Endothelial cell of umbilical vein (primary cell): ENCODE results near the gene ZHX3. TPM values are rescaled to one million over a fixed set of nuclear protein-coding genes. Genes with fewer than 3 reads are reported as not detected.

Source experiments
- BruUV-seq: library from RNA; stranded (reverse); fragments of 400-500 nt; replicated peaks from 2 replicates; lab custom pipeline; 2021; lab: Mats Ljungman, UMichigan
- CTCF ChIA-PET: fragments of 300-600, 350-600 bp; sonication (Branson Sonifier 250); formaldehyde crosslinking; loops from one replicate; lab custom pipeline; 2021; ENCODE audit warnings: antibody characterized with exemption, inconsistent platforms; lab: Charles Lee
- POLR2A ChIA-PET: fragments of 300-600, 350-600 bp; sonication (Branson Sonifier 250); formaldehyde crosslinking; loops from one replicate; lab custom pipeline; 2021; ENCODE audit warnings: antibody characterized with exemption, inconsistent platforms; lab: Charles Lee
- DNase-seq: peaks from one replicate; pipeline ENCODE4 v3.0.0-alpha.2; 2011; ENCODE audit warnings: low read depth, low spot score
- FAIRE-seq: peaks from 2 replicates; lab custom pipeline; 2011; peaks lifted over from hg19 to GRCh38; lab: Jason Lieb, UNC
- H2AFZ ChIP-seq: 2 replicates; pipeline ENCODE4 v1.6.0; 2012; ENCODE audit warnings: low read depth, low read length, control low read depth, inconsistent platforms
- H3K27ac ChIP-seq: 2 replicates; pipeline ENCODE4 v1.5.1; 2011; ENCODE audit warnings: low read depth, mild to moderate bottlenecking, control low read depth, low read length, moderate library complexity; ENCODE audit not compliant: insufficient read depth
- H3K27me3 ChIP-seq, 2 experiments: 2 replicates each; pipeline versions ENCODE4 v1.6.0 to v1.6.1; 2011; ENCODE audit warnings: low read length in 2 of 2, mixed read lengths in 1 of 2; ENCODE audit not compliant: control insufficient read depth in 2 of 2, insufficient read depth in 2 of 2
- H3K36me3 ChIP-seq, 2 experiments: 2 replicates in 1 of 2; 3 replicates in 1 of 2; pipeline ENCODE4 v1.5.1; 2011; ENCODE audit warnings: low read length in 2 of 2, mild to moderate bottlenecking in 1 of 2, moderate library complexity in 1 of 2; ENCODE audit not compliant: control insufficient read depth in 2 of 2, insufficient read depth in 2 of 2; ENCODE audit errors: extremely low read depth in 1 of 2
- H3K4me1 ChIP-seq: 3 replicates; pipeline ENCODE4 v1.5.1; 2011; ENCODE audit warnings: mild to moderate bottlenecking, low read length; ENCODE audit not compliant: control insufficient read depth, insufficient read depth; ENCODE audit errors: extremely low read depth
- H3K4me2 ChIP-seq: 2 replicates; pipeline ENCODE4 v1.6.1; 2011; ENCODE audit warnings: low read length, control low read depth, mixed read lengths; ENCODE audit not compliant: insufficient read depth
- H3K4me3 ChIP-seq, 3 experiments: fragments of 200-600 bp in 1 of 3; sonication (generic), shearing (Covaris generic) in 1 of 3; replicated peaks in 1 of 3; 2 replicates each; pipeline ENCODE4 v1.5.1; 2011 to 2016; ENCODE audit warnings: control low read depth in 3 of 3, low read length in 3 of 3, mild to moderate bottlenecking in 2 of 3, inconsistent platforms in 1 of 3, low read depth in 1 of 3, moderate library complexity in 1 of 3; ENCODE audit not compliant: insufficient read depth in 1 of 3
- H3K79me2 ChIP-seq: 2 replicates; pipeline ENCODE4 v1.6.0; 2012; ENCODE audit warnings: low read length, inconsistent platforms; ENCODE audit not compliant: control insufficient read depth, insufficient read depth
- H3K9ac ChIP-seq: replicated peaks from 2 replicates; pipeline ENCODE3; 2011; ENCODE audit warnings: low read length, control low read depth; ENCODE audit not compliant: insufficient read depth; ENCODE audit errors: extremely low read depth
- H3K9me1 ChIP-seq: replicated peaks from 3 replicates; pipeline ENCODE4 v1.6.0; 2011; ENCODE audit warnings: mild to moderate bottlenecking, low read length; ENCODE audit not compliant: control insufficient read depth, insufficient read depth; ENCODE audit errors: extremely low read depth
- H3K9me3 ChIP-seq: replicated peaks from 2 replicates; pipeline ENCODE4 v1.5.1; 2012; ENCODE audit warnings: low read length, inconsistent platforms; ENCODE audit not compliant: control insufficient read depth, insufficient read depth
- H4K20me1 ChIP-seq: replicated peaks from 2 replicates; pipeline ENCODE3; 2011; ENCODE audit warnings: mild to moderate bottlenecking, low read length; ENCODE audit not compliant: control insufficient read depth, insufficient read depth; ENCODE audit errors: extremely low read depth
- CTCF ChIP-seq, 2 donors: IDR thresholded peaks; 1 replicate in 1 of 2; 2 replicates in 1 of 2; pipeline ENCODE4 v1.5.1; 2011; ENCODE audit warnings: low read length in 2 of 2, mild to moderate bottlenecking in 2 of 2, moderate library complexity in 2 of 2, control low read depth in 1 of 2, inconsistent platforms in 1 of 2, low read depth in 1 of 2; ENCODE audit not compliant: insufficient read depth in 1 of 2; ENCODE audit errors: extremely low read depth in 1 of 2
- EZH2 ChIP-seq: IDR thresholded peaks from 2 replicates; pipeline ENCODE4 v1.6.1; 2012; ENCODE audit warnings: borderline replicate concordance, low read depth, mild to moderate bottlenecking, moderate library complexity, low read length, inconsistent platforms; ENCODE audit not compliant: severe bottlenecking
- FOS ChIP-seq: IDR thresholded peaks from 2 replicates; pipeline ENCODE4 v1.6.1; 2011; ENCODE audit warnings: mild to moderate bottlenecking, low read length, moderate library complexity, borderline replicate concordance; ENCODE audit not compliant: insufficient read depth
- GATA2 ChIP-seq: IDR thresholded peaks from 2 replicates; pipeline ENCODE4 v1.7.0; 2011; ENCODE audit warnings: low read depth, mild to moderate bottlenecking, moderate library complexity, mixed read lengths, low read length; ENCODE audit not compliant: insufficient read length, insufficient read depth
- JUN ChIP-seq: IDR thresholded peaks from 2 replicates; pipeline ENCODE4 v1.6.1; 2011; ENCODE audit warnings: borderline replicate concordance, low read depth; ENCODE audit not compliant: insufficient read length, insufficient read depth
- MAX ChIP-seq: IDR thresholded peaks from 2 replicates; pipeline ENCODE4 v1.6.1; 2011; ENCODE audit not compliant: insufficient read depth, insufficient read length
- MYC ChIP-seq: IDR thresholded peaks from one replicate; pipeline ENCODE4 v1.6.1; 2011; ENCODE audit warnings: mild to moderate bottlenecking, low read depth, low read length
- POLR2A ChIP-seq: IDR thresholded peaks from 2 replicates; pipeline ENCODE4 v1.6.1; 2012; ENCODE audit warnings: low read depth, mild to moderate bottlenecking, control low read depth, low read length
- POLR2AphosphoS5 ChIP-seq: IDR thresholded peaks from 2 replicates; pipeline ENCODE4 v1.6.1; 2012; ENCODE audit warnings: low read depth, mild to moderate bottlenecking, control low read depth, low read length, moderate library complexity; ENCODE audit not compliant: insufficient read depth
- dilution Hi-C: fragments of 300-500 bp; cut with MboI; formaldehyde crosslinking; loops from one replicate; pipeline ENCODE4 v1.15.0; 2019; ENCODE audit warnings: low sequenced_read_pairs; ENCODE audit not compliant: extremely low pct_ligation_motif_present
- intact Hi-C: fragments of 100-400 bp; cut with micrococcal nuclease; formaldehyde crosslinking; loops from one replicate; pipeline ENCODE4 v1.10.0; 2022
- polyA plus RNA-seq, 4 experiments: library from polyadenylated mRNA; depleted of rRNA in 3 of 4; stranded (reverse) in 3 of 4; unstranded in 1 of 4; fragments of >200 nt; gene quantifications; 2 replicates each; pipeline versions ENCODE4 v1.2.1 to v1.2.3, GENCODE V29; 2011 to 2012; ENCODE audit warnings: missing spikeins in 1 of 4
- total RNA-seq: library from RNA; stranded (reverse); gene quantifications from 2 replicates; pipeline ENCODE4 v1.2.3, GENCODE V29; 2021

ZHX3 gene
- total and polyA plus RNA-seq, 2 donors (not counting 3 experiments of a cell fraction or from before 2014, with no cell fraction given): 7.4 to 17.8 TPM

GRCh38 chr20:41202426-41202825 is 115.1 kb downstream of the ZHX3 start:
- TF ChIP-seq EZH2 (no peak), MYC (no peak), GATA2 (no peak), CTCF (IDR thresholded peaks at IDR 0.05; ENCODE audit: extremely low read depth in 1 of 2, insufficient read depth in 1 of 2, low read depth in 1 of 2, low read length in 2 of 2) (no peak), FOS (no peak), JUN (no peak), POLR2A (no peak), POLR2AphosphoS5 (no peak), MAX (no peak)
- intact Hi-C loops: no loop called here
- Histone ChIP-seq H4K20me1 (no peaks in the 10 kb centered on the region), H3K9me3 (no peaks in the 10 kb centered on the region), H3K4me3 (no peak overlapping the region), H3K4me1 (peaks cover 18% of the 10 kb centered on the region), H2AFZ (no peak overlapping the region), H3K9me1 (no peaks in the 10 kb centered on the region), H3K4me2 (no peak overlapping the region), H3K36me3 (no peaks in the 10 kb centered on the region), H3K9ac (no peak overlapping the region), H3K27me3 (no peaks in the 10 kb centered on the region), H3K79me2 (no peaks in the 10 kb centered on the region), H3K27ac (no peak overlapping the region)
- DNase-seq: no peak
- dilution Hi-C loops: no loop called here
- POLR2A ChIA-PET: no interaction called here
- CTCF ChIA-PET: interaction anchor here (0.9 to 4.0 kb wide), 5 partner anchors 13 to 138 kb away, joined by 3 to 23 read pairs (median 8); partner anchors contain the start of gene LPIN3
- no TSS peak for BruUV-seq
- no peak for FAIRE-seq
